Articular chondrocyte of knee joint (primary cell): Measurements from ENCODE around the gene SIGLEC9. TPM values are rescaled to one million over a fixed set of nuclear protein-coding genes. Genes with fewer than 3 reads are reported as not detected.

ENCODE experiments used
- total RNA-seq: library from RNA; depleted of rRNA; stranded (reverse); fragments of >200 nt; gene quantifications from 2 replicates; pipeline ENCODE4 v1.2.3, GENCODE V29; 2012

SIGLEC9 gene
- not detected in 2 replicates for total RNA-seq

DNA sequence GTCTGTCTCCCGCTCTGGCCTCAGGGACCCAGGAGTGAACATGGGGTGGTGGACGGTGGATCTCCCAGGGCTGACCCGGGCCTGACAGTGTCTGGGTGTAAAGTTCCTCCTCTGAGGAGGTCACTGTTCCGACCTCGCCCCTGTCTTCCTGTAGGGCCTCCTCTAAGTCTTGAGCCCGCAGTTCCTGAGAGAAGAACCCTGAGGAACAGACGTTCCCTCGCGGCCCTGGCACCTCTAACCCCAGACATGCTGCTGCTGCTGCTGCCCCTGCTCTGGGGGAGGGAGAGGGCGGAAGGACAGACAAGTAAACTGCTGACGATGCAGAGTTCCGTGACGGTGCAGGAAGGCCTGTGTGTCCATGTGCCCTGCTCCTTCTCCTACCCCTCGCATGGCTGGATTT is at the start of gene SIGLEC9:
Gene SIGLEC9 (plus strand): TSS at position 178 of the 400 bp plus-strand sequence. CDS start 69 bp downstream, at position 247.

DNA sequence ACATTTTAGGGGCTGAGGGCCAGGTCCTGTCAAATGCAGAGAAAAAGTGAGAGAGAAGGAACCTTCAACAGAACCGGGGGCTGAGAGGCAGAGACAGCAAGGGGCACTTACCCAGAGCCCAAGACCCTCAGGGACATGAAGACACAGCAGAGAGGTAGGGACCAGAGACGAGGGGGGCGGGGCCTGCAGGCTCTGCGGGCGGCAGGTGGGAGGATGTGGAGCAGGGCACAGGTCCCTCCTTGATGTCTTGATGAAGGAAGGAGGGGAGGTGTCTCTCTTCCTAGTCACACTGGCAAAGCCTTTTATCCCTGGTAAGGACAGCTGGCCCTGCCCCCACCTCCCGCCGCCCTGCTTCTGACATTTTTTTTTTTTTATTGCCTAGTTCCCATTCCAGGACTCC is 42.1 kb upstream of the SIGLEC9 start, which contains the start of gene KLK14:
Gene KLK14 (minus strand): TSS at position 277 of the 400 bp plus-strand sequence. CDS start 273 bp downstream, at position 4.

DNA sequence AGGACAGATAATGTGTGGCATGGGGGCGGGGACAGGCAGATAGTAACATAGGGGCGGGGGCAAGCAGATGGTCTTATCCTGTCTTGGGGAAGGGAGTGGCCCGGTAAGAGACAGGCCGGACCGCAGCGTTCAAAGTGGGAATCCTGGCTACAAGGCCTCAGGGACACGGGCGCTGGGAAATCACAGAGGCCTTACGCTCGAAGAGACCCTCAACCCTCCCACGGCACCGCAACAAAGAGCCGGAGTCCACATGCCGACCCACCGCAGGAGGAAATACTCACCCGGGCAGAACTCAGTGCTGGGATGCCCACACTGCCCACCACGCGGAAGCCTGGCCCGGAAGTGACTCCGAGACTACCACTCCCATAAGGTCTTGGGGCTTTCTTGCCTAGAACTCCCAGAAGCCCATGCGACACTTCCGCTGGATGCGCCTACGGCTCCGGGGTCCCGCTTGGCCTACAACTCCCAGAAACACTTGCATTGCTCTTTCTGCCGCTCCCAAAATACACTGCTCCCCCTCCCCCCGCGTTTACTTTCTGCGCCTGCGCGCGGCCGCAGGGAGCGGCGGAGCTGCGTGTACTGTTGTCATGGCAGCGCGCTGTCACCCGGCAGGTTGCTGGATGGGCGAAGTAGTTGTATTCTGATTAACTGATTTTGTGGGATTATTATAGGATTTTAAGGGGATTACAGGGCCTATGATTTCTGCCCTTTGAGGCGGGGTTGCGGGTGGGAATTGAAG is 16.5 kb upstream of the SIGLEC9 start, which contains the start of gene CTU1:
Gene CTU1 (minus strand): TSS at position 344 of the 739 bp plus-strand sequence. CDS start 3,840 bp downstream, outside the sequence.

GRCh38 chr19:51142119-51142518 is 17.4 kb downstream of the SIGLEC9 start, which contains the start of gene SIGLEC7:
TSS of gene SIGLEC7 (plus strand) at chr19:51142301. CDS start at chr19:51142370, 69 bp downstream.

Other genes starting within 250 kb of the SIGLEC9 start
- not detected in 2 replicates for gene KLK4, start 213.5 kb upstream of the SIGLEC9 start, total RNA-seq
- gene KLK5, start 171.9 kb upstream of the SIGLEC9 start, total RNA-seq = not detected in 2 replicates
- gene KLK6, start 155.3 kb upstream of the SIGLEC9 start, total RNA-seq = not detected in 2 replicates
- gene KLK7, start 141.0 kb upstream of the SIGLEC9 start, total RNA-seq = not detected in 2 replicates
- gene KLK8, start 123.3 kb upstream of the SIGLEC9 start, total RNA-seq = not detected in 2 replicates
- not detected in 2 replicates for gene KLK10, start 105.2 kb upstream of the SIGLEC9 start, total RNA-seq
- gene KLK11, start 98.3 kb upstream of the SIGLEC9 start, total RNA-seq = not detected in 2 replicates
- gene KLK12, start 89.9 kb upstream of the SIGLEC9 start, total RNA-seq = not detected in 2 replicates
- gene KLK13, start 59.8 kb upstream of the SIGLEC9 start, total RNA-seq = not detected in 2 replicates
- gene KLK14, start 42.0 kb upstream of the SIGLEC9 start, total RNA-seq = not detected in 2 replicates
- 2.5 and 3.6 TPM in 2 replicates for gene CTU1, start 16.5 kb upstream of the SIGLEC9 start, total RNA-seq
- gene SIGLEC7, start 17.4 kb downstream of the SIGLEC9 start, total RNA-seq = not detected in 2 replicates
- gene CD33, start 100.2 kb downstream of the SIGLEC9 start, total RNA-seq = not detected in 2 replicates
- gene SIGLECL1, start 126.2 kb downstream of the SIGLEC9 start, total RNA-seq = not detected in 2 replicates
- gene IGLON5, start 186.7 kb downstream of the SIGLEC9 start, total RNA-seq = under 0.01 TPM in 1 of 2 replicates, not detected in the other
- 0.52 and 0.97 TPM in 2 replicates for gene VSIG10L, start 217.2 kb downstream of the SIGLEC9 start, total RNA-seq
- gene ETFB, start 241.5 kb downstream of the SIGLEC9 start, total RNA-seq = 84.9 and 86.9 TPM in 2 replicates
- not detected in 2 replicates for gene CLDND2, start 244.1 kb downstream of the SIGLEC9 start, total RNA-seq
- gene NKG7, start 247.7 kb downstream of the SIGLEC9 start, total RNA-seq = not detected in 2 replicates